ENCODE data around the gene RNF220.

- TF ChIP-seq CTCF (IDR thresholded peaks at IDR 0.05) (no peak), POLR2A (IDR thresholded peaks at IDR 0.05) (no peak)
Observed at GRCh38 chr1:44534771-44535170, 129.7 kb downstream of the RNF220 start.

All from uterus (tissue), 2 donors.